SK-N-SH (cell line): ENCODE data around the gene DNAJC10.
"Not testable (repeated sequence)": the region's sequence is repeated elsewhere in the genome, so short reads cannot be mapped to it uniquely, and the experiment has no call there.

Experiments used
- POLR2AphosphoS5 ChIP-seq: IDR thresholded peaks from 2 replicates; pipeline ENCODE4 v1.6.1; 2012; ENCODE audit warnings: low read depth, low read length
- REST ChIP-seq: IDR thresholded peaks from 2 replicates; pipeline ENCODE4 v1.6.1; 2012; ENCODE audit warnings: mild to moderate bottlenecking, low read depth, low read length, moderate library complexity

- not testable (repeated sequence) for TF ChIP-seq REST, POLR2AphosphoS5
Measured at GRCh38 chr2:182781099-182781498, 65.0 kb downstream of the DNAJC10 start.
